Measurements from ENCODE around the gene OR2T12. TPM values are rescaled to one million over a fixed set of nuclear protein-coding genes. Genes with fewer than 3 reads are reported as not detected.
A peak's percentile ranks its signal among the peaks of the same experiment; 100 is the strongest.
"Not testable (repeated sequence)": the region's sequence is repeated elsewhere in the genome, so short reads cannot be mapped to it uniquely, and the experiment has no call there.

OR2T12 gene
- total and polyA plus RNA-seq, 12 donors: not detected

GRCh38 chr1:248277876-248278275 is 25.3 kb downstream of the OR2T12 start, which contains the start of gene OR2T33:
OR2T33 (minus strand) TSS chr1:248277976; CDS start chr1:248273814, 4,162 bp downstream.
- 24 to 48% (median 36%) methylated on average over 1 of the region's 1 CpG for WGBS, 4 donors
- TF ChIP-seq CTCF (IDR thresholded peaks at IDR 0.05) (no peak), POLR2A (IDR thresholded peaks at IDR 0.05) (no peak)
- Histone ChIP-seq H3K9me3 (replicated peaks in 1 of 3) (no peaks in the 10 kb centered on the region), H3K4me1 (replicated peaks in 1 of 2) (no peaks in the 10 kb centered on the region), H3K4me3 (no peak within 1 kb of the TSS), H3K36me3 (replicated peaks in 1 of 2) (no peaks in the 10 kb centered on the region), H3K27me3 (no peaks in the 10 kb centered on the region), H3K27ac (no peak within 1 kb of the TSS)
- no peak for DNase-seq
- intact Hi-C loops (cut with DNase I): no loop called here

DNA sequence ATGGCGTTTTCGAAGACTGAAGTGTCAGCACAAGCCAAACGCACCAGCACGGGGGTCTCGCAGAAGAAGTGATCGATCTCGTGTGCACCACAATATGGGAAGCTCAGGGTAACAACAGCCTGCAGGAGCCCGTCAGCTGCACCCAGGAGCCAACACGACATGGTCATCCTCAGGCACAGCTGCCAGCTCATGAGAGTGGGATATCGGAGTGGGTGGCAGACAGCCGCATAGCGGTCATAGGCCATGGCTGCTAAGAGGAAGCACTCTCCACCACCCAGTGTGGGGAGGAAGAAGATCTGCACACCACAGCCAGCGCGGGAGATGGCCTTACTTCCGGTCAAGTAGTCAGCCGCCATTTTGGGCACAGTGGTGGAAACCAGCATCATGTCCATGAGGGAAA is 30.0 kb downstream of the OR2T12 start:
- H3K4me3 ChIP-seq; H3K27me3 ChIP-seq; H3K9me3 ChIP-seq (replicated peaks in 1 of 3); H3K27ac ChIP-seq; intact Hi-C loops (cut with DNase I); H3K36me3 ChIP-seq (replicated peaks in 1 of 2); H3K4me1 ChIP-seq (replicated peaks in 1 of 2); DNase-seq: not testable (repeated sequence)
- 89 to 90% methylated on average over 7 to 14 of the region's 16 CpGs; no CpG with 5 or more reads in 2 of the 4 donors for WGBS, 4 donors

DNA sequence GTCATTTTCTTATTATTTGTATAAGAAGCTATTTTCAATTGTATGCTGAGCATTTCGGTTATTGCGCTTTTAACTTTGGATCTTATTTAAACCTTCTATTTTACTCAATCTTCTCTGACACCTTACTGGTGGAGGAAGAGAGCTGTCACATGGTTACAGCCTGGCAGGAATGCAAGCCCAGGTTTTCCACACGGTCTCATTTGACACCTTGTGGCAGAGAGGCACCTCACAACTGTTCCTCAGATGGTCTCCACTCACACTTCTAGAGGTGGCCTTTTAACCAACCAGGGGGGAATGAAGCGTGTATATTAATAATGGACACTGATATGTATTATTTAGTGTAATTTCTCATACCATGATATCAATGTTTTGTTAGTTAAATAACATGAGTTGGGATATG is 35.0 kb downstream of the OR2T12 start:
- H3K27me3 ChIP-seq: no peaks in the 10 kb centered on the region
- H3K4me1 ChIP-seq (replicated peaks in 1 of 2): no peaks in the 10 kb centered on the region
- WGBS, 4 donors: 48 to 64% (median 57%) methylated on average over 4 of the region's 4 CpGs
- no peaks in the 10 kb centered on the region for H3K36me3 ChIP-seq (replicated peaks in 1 of 2)
- no peak overlapping the region for H3K4me3 ChIP-seq
- no peak overlapping the region for H3K27ac ChIP-seq
- H3K9me3 ChIP-seq (replicated peaks in 1 of 3): no peaks in the 10 kb centered on the region
- TF ChIP-seq CTCF (IDR thresholded peaks at IDR 0.05): no peak
- no peak for TF ChIP-seq POLR2A (IDR thresholded peaks at IDR 0.05)
- intact Hi-C loops (cut with DNase I): no loop called here
- DNase-seq: no peak

GRCh38 chr1:248259309-248259708 is 43.9 kb downstream of the OR2T12 start:
- H3K27ac ChIP-seq; H3K9me3 ChIP-seq (replicated peaks in 1 of 3); DNase-seq; H3K27me3 ChIP-seq; H3K4me3 ChIP-seq; intact Hi-C loops (cut with DNase I); H3K36me3 ChIP-seq (replicated peaks in 1 of 2); H3K4me1 ChIP-seq (replicated peaks in 1 of 2): not testable (repeated sequence)
- 65 to 76% (median 70%) methylated on average over 1 of the region's 1 CpG for WGBS, 4 donors

DNA sequence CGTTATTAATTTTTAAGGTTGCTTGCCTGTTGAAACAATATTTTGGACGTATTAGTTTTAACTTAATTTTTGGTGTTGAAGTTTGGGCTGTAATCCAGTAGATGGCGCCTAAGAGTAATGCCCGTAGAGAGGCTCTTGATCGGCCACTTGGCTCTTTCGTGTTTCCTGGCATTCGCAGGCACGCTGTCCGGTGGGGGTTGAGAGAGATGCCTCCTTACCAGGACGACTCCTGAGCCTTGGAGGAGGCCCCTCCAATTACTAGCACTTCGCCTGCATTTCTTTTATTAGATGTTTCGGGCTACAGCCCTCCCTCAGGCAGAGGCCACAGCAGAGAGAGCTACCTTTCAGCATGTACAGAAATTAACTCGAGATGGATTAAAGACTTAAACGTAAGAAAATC is 60.0 kb downstream of the OR2T12 start:
- intact Hi-C loops (cut with DNase I): no loop called here
- H3K9me3 ChIP-seq (replicated peaks in 1 of 3): no peaks in the 10 kb centered on the region
- H3K27me3 ChIP-seq: no peaks in the 10 kb centered on the region
- TF ChIP-seq POLR2A (IDR thresholded peaks at IDR 0.05): no peak
- TF ChIP-seq CTCF (IDR thresholded peaks at IDR 0.05): peak in 4 of 6 experiments; percentile 29 to 57 (median 36)
- H3K36me3 ChIP-seq (replicated peaks in 1 of 2): no peaks in the 10 kb centered on the region
- 8 to 10% (median 9%) methylated on average over 14 of the region's 14 CpGs for WGBS, 4 donors
- DNase-seq: peak in 4 of 7 donors; percentile 19 to 27 (median 24)
- no peak overlapping the region for H3K4me3 ChIP-seq
- no peaks in the 10 kb centered on the region for H3K4me1 ChIP-seq (replicated peaks in 1 of 2)
- H3K27ac ChIP-seq: no peak overlapping the region

Other genes starting within 250 kb of the OR2T12 start
- gene OR2L13, start 208.2 kb downstream of the OR2T12 start, total RNA-seq: 1 to 10 TPM in 1 of 9 donors, under 1 TPM in 3, not detected in 5; 0.14 to 1.3 (median 0.37) TPM
- gene OR2L13, start 208.2 kb downstream of the OR2T12 start, polyA plus RNA-seq: under 1 TPM; 0.07 to 0.46 (median 0.16) TPM
- gene OR2M5, start 158.3 kb downstream of the OR2T12 start, total RNA-seq: not detected
- not detected for gene OR2M5, start 158.3 kb downstream of the OR2T12 start, polyA plus RNA-seq
- under 1 TPM in 1 of 9 donors, not detected in 8; 0.98 TPM for gene OR2M2, start 128.6 kb downstream of the OR2T12 start, total RNA-seq
- not detected for gene OR2M2, start 128.6 kb downstream of the OR2T12 start, polyA plus RNA-seq
- gene OR2M3, start 106.2 kb downstream of the OR2T12 start, total RNA-seq: under 1 TPM in 2 of 9 donors, not detected in 7; 0.03 to 0.04 TPM
- not detected for gene OR2M3, start 106.2 kb downstream of the OR2T12 start, polyA plus RNA-seq
- gene OR2M4, start 72.0 kb downstream of the OR2T12 start, total RNA-seq: not detected
- gene OR2M4, start 72.0 kb downstream of the OR2T12 start, polyA plus RNA-seq: not detected
- not detected for gene OR2T33, start 25.4 kb downstream of the OR2T12 start, total RNA-seq
- gene OR2T33, start 25.4 kb downstream of the OR2T12 start, polyA plus RNA-seq: not detected
- not detected for gene OR2M7, start 21.1 kb upstream of the OR2T12 start, total RNA-seq
- gene OR2M7, start 21.1 kb upstream of the OR2T12 start, polyA plus RNA-seq: not detected
- not detected for gene OR14C36, start 45.4 kb upstream of the OR2T12 start, total RNA-seq
- not detected for gene OR14C36, start 45.4 kb upstream of the OR2T12 start, polyA plus RNA-seq
- gene OR2T4, start 58.2 kb upstream of the OR2T12 start, total RNA-seq: not detected
- gene OR2T4, start 58.2 kb upstream of the OR2T12 start, polyA plus RNA-seq: not detected
- not detected for gene OR2T6, start 72.3 kb upstream of the OR2T12 start, total RNA-seq
- not detected for gene OR2T6, start 72.3 kb upstream of the OR2T12 start, polyA plus RNA-seq
- gene OR2T1, start 99.6 kb upstream of the OR2T12 start, total RNA-seq: not detected
- gene OR2T1, start 99.6 kb upstream of the OR2T12 start, polyA plus RNA-seq: not detected
- gene OR2T2, start 142.2 kb upstream of the OR2T12 start, total RNA-seq: not detected
- gene OR2T2, start 142.2 kb upstream of the OR2T12 start, polyA plus RNA-seq: not detected
- not detected for gene OR2T3, start 169.9 kb upstream of the OR2T12 start, total RNA-seq
- not detected for gene OR2T3, start 169.9 kb upstream of the OR2T12 start, polyA plus RNA-seq
- not detected for gene OR2T5, start 185.2 kb upstream of the OR2T12 start, total RNA-seq
- not detected for gene OR2T5, start 185.2 kb upstream of the OR2T12 start, polyA plus RNA-seq
- gene OR2G6, start 204.6 kb upstream of the OR2T12 start, total RNA-seq: not detected
- gene OR2G6, start 204.6 kb upstream of the OR2T12 start, polyA plus RNA-seq: not detected